Measurements from ENCODE around the gene ORAI3.

DNA sequence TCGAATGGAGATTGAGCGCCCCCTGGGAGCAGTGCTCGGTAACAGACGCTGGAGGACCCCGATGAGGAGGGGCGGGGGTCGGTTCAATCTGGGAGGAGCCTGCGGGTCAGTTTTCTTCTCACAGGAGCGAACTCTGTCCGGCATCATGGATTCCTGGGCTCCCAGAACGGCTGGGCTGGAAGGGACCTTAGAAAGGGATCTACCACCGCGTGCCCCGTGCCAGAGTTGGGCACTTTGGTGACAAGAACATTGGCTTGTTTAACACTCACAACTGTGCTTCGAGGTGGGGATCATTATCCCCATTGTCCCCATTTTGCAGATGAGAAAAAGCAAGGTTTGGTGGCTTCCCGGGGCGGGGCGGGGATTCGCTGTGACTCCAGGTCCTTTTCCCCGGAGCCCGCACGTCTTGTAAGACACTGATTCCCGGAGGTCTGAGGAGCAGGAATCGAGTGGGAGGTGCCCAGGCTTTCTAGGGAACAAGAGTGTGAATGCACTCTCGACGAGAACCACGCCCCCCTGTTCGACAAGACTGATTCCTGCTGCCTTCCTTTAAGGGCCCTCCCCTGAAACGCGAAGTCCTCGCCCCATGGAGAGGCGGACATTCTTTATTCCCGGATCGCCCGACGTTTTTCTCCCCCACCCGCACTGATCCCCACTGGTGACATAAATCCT lies 27.0 kb upstream of the ORAI3 start:
- TF ChIP-seq, protein P1, sequence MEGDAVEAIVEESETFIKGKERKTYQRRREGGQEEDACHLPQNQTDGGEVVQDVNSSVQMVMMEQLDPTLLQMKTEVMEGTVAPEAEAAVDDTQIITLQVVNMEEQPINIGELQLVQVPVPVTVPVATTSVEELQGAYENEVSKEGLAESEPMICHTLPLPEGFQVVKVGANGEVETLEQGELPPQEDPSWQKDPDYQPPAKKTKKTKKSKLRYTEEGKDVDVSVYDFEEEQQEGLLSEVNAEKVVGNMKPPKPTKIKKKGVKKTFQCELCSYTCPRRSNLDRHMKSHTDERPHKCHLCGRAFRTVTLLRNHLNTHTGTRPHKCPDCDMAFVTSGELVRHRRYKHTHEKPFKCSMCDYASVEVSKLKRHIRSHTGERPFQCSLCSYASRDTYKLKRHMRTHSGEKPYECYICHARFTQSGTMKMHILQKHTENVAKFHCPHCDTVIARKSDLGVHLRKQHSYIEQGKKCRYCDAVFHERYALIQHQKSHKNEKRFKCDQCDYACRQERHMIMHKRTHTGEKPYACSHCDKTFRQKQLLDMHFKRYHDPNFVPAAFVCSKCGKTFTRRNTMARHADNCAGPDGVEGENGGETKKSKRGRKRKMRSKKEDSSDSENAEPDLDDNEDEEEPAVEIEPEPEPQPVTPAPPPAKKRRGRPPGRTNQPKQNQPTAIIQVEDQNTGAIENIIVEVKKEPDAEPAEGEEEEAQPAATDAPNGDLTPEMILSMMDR (IDR thresholded peaks at IDR 0.05): peak; percentile 71 to 97 (median 89)
- no peak for TF ChIP-seq POLR2A (IDR thresholded peaks at IDR 0.05)
